GM18907 (cell line): ENCODE results near the gene DCTD.

Experiments used
- ATAC-seq: cut with Tn5 transposase; IDR thresholded peaks from one replicate; pipeline ENCODE4 v1.9.1; 2021; ENCODE audit warnings: mild to moderate bottlenecking, moderate library complexity; ENCODE audit not compliant: unreplicated experiment

DCTD gene

GRCh38 chr4:182846036-182846435, 71.2 kb downstream of the DCTD start:
- ATAC-seq = no peak

GRCh38 chr4:182845618-182846017, 71.6 kb downstream of the DCTD start:
- no peak for ATAC-seq

- ATAC-seq = no peak
Observed at GRCh38 chr4:182843808-182844325, 73.3 kb downstream of the DCTD start.

- no peak for ATAC-seq
Observed at GRCh38 chr4:182842759-182843390, 74.3 kb downstream of the DCTD start.

- ATAC-seq = no peak
Observed at GRCh38 chr4:182842104-182842600, 75.0 kb downstream of the DCTD start.

- ATAC-seq = no peak
Observed at GRCh38 chr4:182840108-182840507, 77.1 kb downstream of the DCTD start.
